Measurements from ENCODE around the gene DHRS13. TPM values are rescaled to one million over a fixed set of nuclear protein-coding genes. Genes with fewer than 3 reads are reported as not detected.
A peak's percentile ranks its signal among the peaks of the same experiment; 100 is the strongest.

DHRS13 gene
- polyA plus RNA-seq, 3 donors, result 3.7 to 4.5 (median 3.8) TPM

DNA sequence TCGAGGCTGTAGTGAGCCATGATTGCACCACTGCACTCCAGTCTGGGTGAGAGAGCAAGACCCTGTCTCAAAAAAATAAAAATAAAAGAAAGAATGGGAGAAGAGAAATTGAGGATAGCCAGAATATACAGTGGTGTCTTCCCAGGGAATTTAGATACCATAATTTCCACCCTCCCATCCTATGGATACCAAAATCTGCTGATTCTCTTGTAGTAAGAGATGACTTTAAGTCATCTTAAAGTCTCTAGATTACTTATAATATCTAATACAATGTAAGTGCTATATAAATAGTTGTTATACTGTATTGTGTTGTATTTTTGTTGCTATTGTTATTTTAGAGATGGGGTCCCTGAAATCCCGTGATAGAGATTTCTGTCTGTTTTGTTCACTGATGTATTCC, 49.6 kb downstream of the DHRS13 start:
- intact Hi-C loops (cut with micrococcal nuclease), result loop anchor here in 1 of 2 donors (10.0 kb wide), 1 partner anchor 88 kb away; no protein-coding TSS in a partner anchor
- peaks cover 0 to 2% (median 0%) of the 10 kb centered on the region in 7 donors for H3K9me3 Mint-ChIP-seq
- H3K27ac Mint-ChIP-seq, result no peak overlapping the region
- H3K36me3 Mint-ChIP-seq, result peaks cover 14 to 21% of the 10 kb centered on the region in 2 donors
- no peak overlapping the region for H3K4me2 ChIP-seq (replicated peaks; ENCODE audit: extremely low read depth, low read length, poor library complexity, severe bottlenecking)
- H3K27me3 Mint-ChIP-seq (ENCODE audit: low read depth in 3 of 3), result peaks cover 0 to 4% (median 1%) of the 10 kb centered on the region in 3 donors
- H3K27ac ChIP-seq (ENCODE audit: low read depth in 1 of 2, low read length in 2 of 2), result no peak overlapping the region
- H3K4me3 ChIP-seq (replicated peaks in 1 of 3; ENCODE audit: low read depth in 2 of 3, low read length in 3 of 3), result no peak overlapping the region
- TF ChIP-seq, protein P1, sequence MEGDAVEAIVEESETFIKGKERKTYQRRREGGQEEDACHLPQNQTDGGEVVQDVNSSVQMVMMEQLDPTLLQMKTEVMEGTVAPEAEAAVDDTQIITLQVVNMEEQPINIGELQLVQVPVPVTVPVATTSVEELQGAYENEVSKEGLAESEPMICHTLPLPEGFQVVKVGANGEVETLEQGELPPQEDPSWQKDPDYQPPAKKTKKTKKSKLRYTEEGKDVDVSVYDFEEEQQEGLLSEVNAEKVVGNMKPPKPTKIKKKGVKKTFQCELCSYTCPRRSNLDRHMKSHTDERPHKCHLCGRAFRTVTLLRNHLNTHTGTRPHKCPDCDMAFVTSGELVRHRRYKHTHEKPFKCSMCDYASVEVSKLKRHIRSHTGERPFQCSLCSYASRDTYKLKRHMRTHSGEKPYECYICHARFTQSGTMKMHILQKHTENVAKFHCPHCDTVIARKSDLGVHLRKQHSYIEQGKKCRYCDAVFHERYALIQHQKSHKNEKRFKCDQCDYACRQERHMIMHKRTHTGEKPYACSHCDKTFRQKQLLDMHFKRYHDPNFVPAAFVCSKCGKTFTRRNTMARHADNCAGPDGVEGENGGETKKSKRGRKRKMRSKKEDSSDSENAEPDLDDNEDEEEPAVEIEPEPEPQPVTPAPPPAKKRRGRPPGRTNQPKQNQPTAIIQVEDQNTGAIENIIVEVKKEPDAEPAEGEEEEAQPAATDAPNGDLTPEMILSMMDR (IDR thresholded peaks at IDR 0.05), result no peak
- peaks cover 12 to 17% of the 10 kb centered on the region in 2 donors for H3K4me1 ChIP-seq (ENCODE audit: control insufficient read depth in 1 of 2, insufficient read depth in 2 of 2, low read length in 2 of 2)
- 100% methylated on average over 1 of the region's 2 CpGs for WGBS (ENCODE audit: insufficient coverage)
- H3K4me1 Mint-ChIP-seq, result peaks cover 13% of the 10 kb centered on the region
- no peak for DNase-seq
- no peaks in the 10 kb centered on the region for H3K27me3 ChIP-seq (ENCODE audit: control insufficient read depth in 2 of 2, insufficient read depth in 2 of 2, low read length in 2 of 2)
- H4K20me1 ChIP-seq (ENCODE audit: insufficient read depth, low read length), result no peaks in the 10 kb centered on the region
- no peak overlapping the region for H3K4me3 Mint-ChIP-seq
- H2AFZ ChIP-seq (ENCODE audit: insufficient read depth, low read depth, low read length, poor library complexity, severe bottlenecking), result no peak overlapping the region
- H3K36me3 ChIP-seq (replicated peaks in 1 of 2; ENCODE audit: control insufficient read depth in 1 of 2, insufficient read depth in 2 of 2, low read length in 2 of 2), result peaks cover 12 to 18% of the 10 kb centered on the region in 2 donors
- no peak overlapping the region for H3K9ac ChIP-seq (ENCODE audit: insufficient read depth, low read length, poor library complexity, severe bottlenecking)
- no peaks in the 10 kb centered on the region for H3K9me3 ChIP-seq (replicated peaks in 1 of 2; ENCODE audit: control insufficient read depth in 1 of 2, insufficient read depth in 1 of 2, low read length in 2 of 2)
- H3K79me2 ChIP-seq (ENCODE audit: insufficient read depth, low read length), result peaks cover 14% of the 10 kb centered on the region

DNA sequence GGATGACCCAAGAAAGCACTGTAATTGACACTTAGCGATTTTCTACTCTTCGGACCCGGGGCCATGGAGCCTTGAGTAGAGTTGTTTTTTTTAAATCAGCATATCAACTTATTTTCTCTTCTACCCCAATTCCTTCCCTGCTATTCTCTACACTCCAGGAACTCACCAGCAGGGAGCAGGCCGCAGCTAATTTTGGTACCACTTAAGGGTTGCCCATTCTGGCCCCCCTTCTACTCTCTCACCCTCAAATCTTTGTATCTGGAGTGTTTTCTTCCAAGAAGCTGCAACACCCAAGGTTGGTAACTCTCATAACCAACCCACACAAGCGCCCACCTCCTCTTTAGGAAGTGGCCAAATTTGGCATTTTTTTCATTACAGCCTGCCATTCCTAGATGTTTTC, 53.6 kb downstream of the DHRS13 start:
- Histone ChIP-seq H3K9me3 (replicated peaks in 1 of 2; ENCODE audit: control insufficient read depth in 1 of 2, insufficient read depth in 1 of 2, low read length in 2 of 2) (no peaks in the 10 kb centered on the region), H4K20me1 (ENCODE audit: insufficient read depth, low read length) (no peaks in the 10 kb centered on the region), H2AFZ (ENCODE audit: insufficient read depth, low read depth, low read length, poor library complexity, severe bottlenecking) (no peak overlapping the region), H3K9ac (ENCODE audit: insufficient read depth, low read length, poor library complexity, severe bottlenecking) (no peak overlapping the region), H3K79me2 (ENCODE audit: insufficient read depth, low read length) (no peaks in the 10 kb centered on the region), H3K27ac (ENCODE audit: low read depth in 1 of 2, low read length in 2 of 2) (no peak overlapping the region), H3K4me1 (ENCODE audit: control insufficient read depth in 1 of 2, insufficient read depth in 2 of 2, low read length in 2 of 2) (peaks cover 3 to 4% of the 10 kb centered on the region in 2 donors), H3K27me3 (ENCODE audit: control insufficient read depth in 2 of 2, insufficient read depth in 2 of 2, low read length in 2 of 2) (no peaks in the 10 kb centered on the region), H3K4me2 (replicated peaks; ENCODE audit: extremely low read depth, low read length, poor library complexity, severe bottlenecking) (no peak overlapping the region), H3K36me3 (replicated peaks in 1 of 2; ENCODE audit: control insufficient read depth in 1 of 2, insufficient read depth in 2 of 2, low read length in 2 of 2) (no peaks in the 10 kb centered on the region), H3K4me3 (replicated peaks in 1 of 3; ENCODE audit: low read depth in 2 of 3, low read length in 3 of 3) (no peak overlapping the region)
- Mint-ChIP-seq H3K27me3 (ENCODE audit: low read depth in 3 of 3) (peaks cover 1 to 4% (median 2%) of the 10 kb centered on the region in 3 donors), H3K27ac (no peak overlapping the region), H3K9me3 (peaks cover 0 to 2% (median 0%) of the 10 kb centered on the region in 7 donors), H3K4me3 (no peak overlapping the region), H3K4me1 (peaks cover 3% of the 10 kb centered on the region), H3K36me3 (no peaks in the 10 kb centered on the region)
- WGBS (ENCODE audit: insufficient coverage), result 0% methylated on average over 1 of the region's 5 CpGs
- TF ChIP-seq, protein P1 (IDR thresholded peaks at IDR 0.05), result peak; percentile 11
- intact Hi-C loops (cut with micrococcal nuclease), result no loop called here
- DNase-seq, result no peak
